ELF-1 (cell line): Measurements from ENCODE around the gene PHF19.
A peak's percentile ranks its signal among the peaks of the same experiment; 100 is the strongest.

ENCODE experiments used
- DNase-seq: peaks from one replicate; pipeline ENCODE4 v3.0.0-alpha.2; 2016; ENCODE audit warnings: low read depth, low spot score

PHF19 gene

DNA sequence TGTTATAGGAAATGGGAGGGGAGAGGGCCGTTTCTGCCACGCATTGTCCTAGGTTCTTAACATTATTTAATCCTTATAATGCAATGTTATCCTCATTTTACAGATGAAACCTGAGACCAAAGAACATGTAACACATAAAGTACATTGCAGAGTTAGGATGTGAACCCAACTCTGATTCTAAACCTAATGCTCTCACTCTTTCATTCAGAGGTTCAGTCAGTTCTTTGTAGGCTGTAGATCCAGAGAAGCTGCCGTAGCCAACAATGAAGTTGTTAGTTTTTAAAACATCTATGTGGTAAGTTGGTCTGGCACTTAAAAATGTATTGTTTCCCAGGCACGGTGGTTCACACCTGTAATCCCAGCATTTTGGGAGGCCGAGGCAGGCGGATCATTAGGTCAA is 23.8 kb downstream of the PHF19 start:
- no peak for DNase-seq

GRCh38 chr9:120852240-120853010 is 24.6 kb downstream of the PHF19 start:
- DNase-seq, result no peak

DNA sequence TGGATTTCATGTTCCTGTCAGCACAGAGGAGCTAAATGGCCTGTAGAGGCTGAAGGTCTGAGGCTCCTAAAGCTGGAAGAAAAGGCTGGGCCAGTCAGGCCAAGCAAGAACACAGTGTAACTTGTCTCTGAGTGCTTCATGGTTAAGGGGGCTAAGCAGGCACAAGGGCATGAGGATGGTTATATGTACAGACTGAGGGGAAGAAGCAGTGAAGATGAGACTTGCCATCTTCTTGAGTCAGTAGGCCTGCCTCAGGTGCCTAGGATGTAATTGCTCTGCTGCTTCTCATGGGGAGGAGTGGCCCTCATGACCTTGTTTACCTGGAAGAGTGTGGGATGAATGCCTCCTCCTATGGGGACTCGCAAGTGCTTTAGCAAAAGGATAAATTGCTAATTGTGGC is 25.5 kb downstream of the PHF19 start:
- DNase-seq, result no peak

DNA sequence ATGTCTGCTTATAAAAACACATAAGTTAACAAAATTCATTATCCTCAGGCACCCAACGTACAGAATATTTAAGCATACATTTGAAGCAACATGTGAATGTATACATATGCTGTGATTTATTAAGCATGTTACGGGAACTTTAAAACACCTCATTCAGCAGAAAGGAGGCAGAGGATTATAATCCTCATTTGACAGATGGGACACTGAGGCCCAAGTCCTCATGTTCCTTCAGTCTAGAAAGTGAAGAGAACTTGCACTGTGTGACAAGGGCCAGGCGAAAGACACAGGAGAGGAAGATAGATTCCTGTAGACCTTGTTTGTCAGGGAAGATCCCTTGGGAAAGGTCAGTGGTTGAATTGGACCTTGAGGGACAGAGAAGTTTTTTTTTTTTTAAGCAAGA is 26.7 kb downstream of the PHF19 start:
- no peak for DNase-seq

- no peak for DNase-seq
These were observed 30.1 kb downstream of the PHF19 start for GRCh38 chr9:120846906-120847305.

GRCh38 chr9:120846251-120846889 is 30.6 kb downstream of the PHF19 start:
- no peak for DNase-seq

DNA sequence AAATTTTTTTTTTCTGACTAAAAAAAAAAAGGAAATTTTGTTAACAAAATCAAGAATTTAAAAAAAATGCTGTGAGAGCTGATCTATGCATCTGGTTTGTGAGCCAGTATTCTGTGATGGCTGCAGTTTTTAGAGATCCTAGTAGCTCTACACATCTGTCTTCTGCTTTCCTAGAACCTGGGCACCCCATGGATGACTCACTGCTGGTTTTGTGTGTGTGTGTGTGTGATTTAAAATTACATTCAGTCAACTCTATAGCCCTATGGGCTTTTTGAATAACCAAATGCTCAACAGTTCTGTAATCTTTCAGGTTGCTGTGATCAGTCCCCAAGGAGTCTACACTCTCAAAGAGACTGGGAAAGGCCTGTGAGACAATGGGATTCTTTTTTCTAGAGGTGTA is 31.7 kb downstream of the PHF19 start:
- DNase-seq, result no peak

GRCh38 chr9:120842685-120843485 is 34.1 kb downstream of the PHF19 start, which contains the start of gene PSMD5:
TSS of gene PSMD5 (minus strand) at chr9:120842922. CDS start at chr9:120842909, 13 bp downstream.
- DNase-seq, result peak; percentile 99

DNA sequence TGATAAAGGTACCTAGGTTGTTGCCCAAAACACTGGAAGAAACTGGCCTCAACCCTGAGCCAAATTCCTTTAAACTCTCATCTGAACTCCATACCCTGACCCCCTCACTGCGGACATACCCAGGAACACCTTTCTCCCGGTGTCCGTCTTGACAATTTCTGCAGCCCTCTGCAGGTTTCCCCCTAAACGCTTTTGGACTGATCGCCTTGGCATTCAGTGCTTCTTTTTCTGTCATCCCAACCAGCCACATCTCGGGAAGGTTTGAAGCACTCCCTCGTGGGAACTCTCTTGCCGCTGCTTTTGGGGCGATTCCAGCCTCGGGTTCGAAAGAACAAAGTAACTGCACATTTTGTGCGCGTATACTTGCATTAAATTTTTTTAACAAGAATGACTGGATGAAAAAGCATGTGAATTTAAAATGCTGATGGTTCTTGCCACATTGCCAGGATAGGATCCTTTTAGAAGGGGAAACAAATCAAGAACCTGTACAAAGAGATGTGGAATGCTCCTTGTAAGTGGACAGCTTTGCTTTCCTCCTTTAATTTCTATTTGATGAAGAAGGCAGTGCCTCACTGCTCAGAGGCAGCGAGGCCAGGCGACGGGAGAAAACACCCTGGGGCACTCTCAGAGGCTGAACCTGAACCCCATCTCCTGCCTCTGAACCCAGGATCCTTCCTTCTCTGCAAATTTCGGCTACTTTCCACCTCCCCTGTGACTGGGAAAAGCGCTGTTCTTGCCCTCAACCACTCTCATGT is 34.9 kb downstream of the PHF19 start:
- no peak for DNase-seq

- DNase-seq, result no peak
These were observed 37.8 kb downstream of the PHF19 start for GRCh38 chr9:120839146-120839545.

DNA sequence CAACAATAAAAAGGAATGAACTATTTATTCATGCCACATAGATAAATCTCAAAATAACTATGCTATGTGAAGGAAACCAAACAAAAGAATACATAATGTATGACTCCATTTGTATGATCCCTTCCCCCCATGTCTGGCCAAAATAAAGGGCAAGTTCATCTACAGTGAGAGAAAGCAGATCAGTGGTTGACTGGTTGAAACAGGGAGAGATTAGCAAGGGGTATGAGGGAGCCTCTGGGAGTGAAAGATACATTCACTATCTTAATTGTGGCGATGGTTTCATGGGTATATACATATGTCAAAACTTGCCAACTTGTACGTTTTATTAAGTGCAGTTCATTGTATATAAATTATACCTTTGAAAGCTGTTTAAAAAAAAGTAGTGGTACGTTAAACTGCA is 39.1 kb downstream of the PHF19 start:
- no peak for DNase-seq

DNA sequence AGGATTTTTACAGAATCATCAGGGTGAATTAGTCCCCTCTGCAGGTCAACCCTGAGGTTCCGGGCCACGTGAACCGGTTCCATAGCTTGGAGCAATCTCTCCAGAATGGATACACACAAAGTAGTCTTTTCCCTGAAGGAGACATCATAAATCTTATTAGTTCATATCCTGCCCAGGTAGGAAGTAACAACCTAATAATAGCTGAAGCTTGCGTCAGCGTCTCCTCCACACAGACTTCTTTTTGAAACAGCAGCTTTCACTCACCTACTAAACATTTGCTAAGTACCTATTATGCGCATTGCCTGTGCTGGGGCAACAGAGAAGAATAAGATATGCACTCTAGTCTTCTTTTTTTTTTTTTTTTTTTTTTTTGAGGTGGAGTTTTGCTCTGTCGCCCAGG is 43.7 kb downstream of the PHF19 start:
- no peak for DNase-seq

GRCh38 chr9:120832807-120833206 is 44.2 kb downstream of the PHF19 start:
- DNase-seq, result no peak

- no peak for DNase-seq
These were observed 46.1 kb downstream of the PHF19 start for GRCh38 chr9:120830865-120831264.

GRCh38 chr9:120830151-120830550 is 46.8 kb downstream of the PHF19 start:
- no peak for DNase-seq

DNA sequence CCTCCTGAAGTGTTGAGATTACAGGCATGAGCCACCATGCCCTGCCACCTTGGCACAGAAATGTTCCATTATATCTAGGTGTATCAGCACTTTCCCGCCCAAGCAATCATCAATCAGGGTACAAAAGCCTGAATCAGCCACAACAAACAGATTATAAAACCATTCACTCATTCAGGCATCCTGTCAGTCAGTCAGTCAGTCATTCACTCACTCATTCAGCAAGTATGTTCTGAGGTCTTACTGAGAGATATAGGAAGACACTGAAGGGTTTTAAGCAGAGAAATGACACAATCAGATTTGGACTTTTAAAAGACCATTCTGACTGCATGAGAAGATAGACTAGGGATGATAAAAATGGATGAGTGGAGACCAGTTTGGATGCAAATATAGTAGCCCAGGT is 47.3 kb downstream of the PHF19 start:
- DNase-seq, result no peak

DNA sequence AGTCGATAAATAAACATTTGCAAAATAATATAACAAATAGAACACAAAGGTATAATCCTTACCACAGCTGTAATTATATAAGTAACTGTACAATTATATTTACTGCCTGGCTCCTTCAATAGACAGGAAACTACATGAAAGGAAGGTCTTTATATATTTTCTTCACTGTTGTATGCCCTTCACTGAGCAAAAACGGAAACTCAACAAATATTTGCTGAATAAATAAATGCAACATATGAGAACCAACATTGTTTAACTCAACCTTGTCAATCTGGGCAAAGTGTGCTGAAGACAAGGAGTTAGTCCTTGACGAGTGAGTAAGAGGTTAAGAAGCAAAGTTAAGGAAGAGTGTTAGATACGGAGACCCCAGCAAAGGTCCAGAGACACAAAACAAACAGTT is 56.9 kb downstream of the PHF19 start:
- no peak for DNase-seq

DNA sequence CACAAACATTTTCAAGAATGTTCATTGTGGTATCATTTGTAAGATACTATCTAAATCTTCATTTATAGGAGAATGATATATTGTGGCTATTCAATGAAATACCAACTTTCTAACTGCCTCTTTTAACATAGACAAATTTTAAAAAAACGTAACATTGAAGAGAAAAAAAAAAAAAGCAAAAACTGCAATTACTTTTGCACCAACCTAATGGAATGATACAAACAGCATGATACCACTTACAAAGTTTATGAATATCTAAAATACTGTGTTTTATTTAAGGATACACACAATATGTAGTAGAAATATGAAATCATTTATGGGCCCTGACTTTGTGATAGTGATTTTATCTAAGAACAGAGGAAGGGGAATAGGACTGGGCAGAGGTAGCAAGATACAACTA is 58.4 kb downstream of the PHF19 start:
- no peak for DNase-seq

GRCh38 chr9:120815075-120815474 is 61.9 kb downstream of the PHF19 start:
- DNase-seq, result no peak

DNA sequence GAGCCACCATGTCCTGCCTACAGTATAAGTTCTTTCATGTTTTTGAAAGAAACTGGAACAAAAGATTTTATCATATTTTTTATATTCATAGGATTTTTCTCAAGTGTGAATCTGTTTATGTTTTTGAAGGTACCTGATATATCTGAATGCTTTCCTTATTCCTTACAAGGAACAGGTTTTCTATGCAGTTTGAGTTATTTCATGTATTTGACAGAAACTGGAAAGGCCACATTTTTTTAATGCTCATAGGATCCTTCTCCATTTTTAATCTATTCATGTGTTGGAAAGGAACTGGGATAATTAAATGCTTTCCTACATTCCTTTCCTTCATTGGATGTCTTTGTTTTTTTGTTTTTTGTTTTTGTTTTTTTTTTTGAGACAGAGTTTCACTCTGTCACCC is 68.1 kb downstream of the PHF19 start:
- no peak for DNase-seq

DNA sequence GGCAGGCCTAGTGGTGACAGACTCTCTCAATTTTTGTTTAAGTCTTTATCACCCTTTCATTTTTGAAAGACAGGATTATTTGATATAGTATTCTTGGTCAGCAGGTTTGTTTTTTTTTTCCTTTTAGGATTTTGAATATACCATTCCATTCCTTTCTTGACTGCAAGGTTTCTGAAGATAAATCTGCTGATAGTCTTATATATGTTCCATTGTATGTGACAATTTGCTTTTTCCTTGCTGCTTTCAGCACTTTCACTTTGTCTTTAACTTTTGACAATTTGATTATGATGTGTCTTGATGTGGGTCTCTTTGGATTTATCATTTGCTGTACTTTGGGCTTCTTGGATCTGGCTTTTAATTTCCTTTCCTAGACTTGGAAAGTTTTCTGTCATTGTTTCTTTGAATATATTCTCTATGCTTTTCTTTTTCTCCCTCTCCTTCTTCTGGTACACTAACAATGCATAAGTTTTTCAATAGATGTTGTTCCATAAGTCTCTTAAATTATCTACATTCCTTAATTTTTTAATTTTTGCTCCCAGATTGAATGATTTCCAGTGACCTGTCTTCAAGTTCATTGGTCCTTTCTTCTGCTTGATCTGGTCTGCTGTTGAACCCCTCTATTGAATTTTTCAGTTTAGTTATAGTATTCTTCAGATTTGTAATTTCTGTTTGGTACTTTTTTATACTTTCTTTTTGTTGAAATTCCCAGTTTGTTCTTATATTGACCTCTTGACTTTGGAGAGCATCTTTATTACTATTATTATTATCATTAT is 69.2 kb downstream of the PHF19 start:
- no peak for DNase-seq
